GM21360 (cell line): ENCODE results near the gene THSD7B.

Experiments used
- ATAC-seq: cut with Tn5 transposase; IDR thresholded peaks from one replicate; pipeline ENCODE4 v1.9.1; 2021; ENCODE audit warnings: mild to moderate bottlenecking, moderate library complexity; ENCODE audit not compliant: unreplicated experiment

Gene THSD7B

DNA sequence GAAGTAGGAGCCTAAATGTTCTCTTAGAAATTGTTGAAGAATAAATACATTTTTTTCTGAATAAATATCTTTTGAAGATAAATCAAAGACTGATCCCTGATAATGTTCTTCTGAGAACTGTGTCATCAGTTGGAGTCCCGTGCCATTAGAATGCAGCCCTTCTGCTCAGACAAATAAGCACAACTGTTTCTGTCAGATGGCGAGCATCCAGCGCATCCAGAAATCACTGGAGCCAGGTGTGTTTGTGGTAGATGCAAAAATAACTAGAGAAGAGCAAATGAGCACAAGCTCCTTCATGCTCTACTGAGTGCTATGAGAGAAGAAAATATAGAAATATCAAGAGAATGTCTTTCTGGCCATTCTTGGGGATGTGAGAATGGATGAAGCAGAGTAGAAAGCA lies 573.7 kb downstream of the THSD7B start:
- no peak for ATAC-seq

DNA sequence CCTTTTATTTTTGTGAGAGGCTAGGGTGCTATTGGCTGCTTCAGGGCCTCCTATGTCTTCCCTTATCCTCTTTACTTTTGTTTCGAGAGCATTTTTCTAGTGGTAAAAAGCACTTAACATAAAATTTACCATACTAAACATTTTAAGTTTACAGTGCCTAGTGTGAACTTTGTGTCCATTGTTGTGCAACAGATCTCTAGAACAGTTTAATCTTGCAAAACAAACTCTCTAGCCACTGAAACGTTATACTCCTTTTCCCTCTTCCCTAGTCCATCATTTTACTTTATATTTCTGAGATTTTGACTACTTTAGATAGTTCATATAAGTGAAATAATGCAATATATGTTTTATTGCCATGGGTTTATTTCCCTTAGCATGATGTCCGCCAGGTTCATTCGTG lies 580.6 kb downstream of the THSD7B start:
- no peak for ATAC-seq

DNA sequence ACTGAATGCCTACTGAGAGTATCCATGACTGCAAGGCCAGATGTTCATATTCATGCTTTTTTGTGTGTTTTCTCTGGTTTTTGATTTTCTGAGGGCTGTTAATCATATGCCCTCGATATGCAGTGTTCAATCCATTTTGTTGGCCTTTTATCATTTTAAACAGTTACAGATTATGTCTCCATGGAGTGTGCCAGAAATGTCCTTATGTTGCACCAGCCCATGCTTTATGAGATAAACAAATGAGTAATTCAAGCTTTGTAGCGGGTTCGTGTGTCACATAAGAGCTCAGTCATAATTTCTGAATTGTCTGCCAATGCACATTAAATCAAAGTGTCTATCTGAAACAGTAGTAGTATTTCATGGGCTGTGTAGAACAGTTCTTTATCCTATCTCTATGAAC lies 583.0 kb downstream of the THSD7B start:
- ATAC-seq: no peak

DNA sequence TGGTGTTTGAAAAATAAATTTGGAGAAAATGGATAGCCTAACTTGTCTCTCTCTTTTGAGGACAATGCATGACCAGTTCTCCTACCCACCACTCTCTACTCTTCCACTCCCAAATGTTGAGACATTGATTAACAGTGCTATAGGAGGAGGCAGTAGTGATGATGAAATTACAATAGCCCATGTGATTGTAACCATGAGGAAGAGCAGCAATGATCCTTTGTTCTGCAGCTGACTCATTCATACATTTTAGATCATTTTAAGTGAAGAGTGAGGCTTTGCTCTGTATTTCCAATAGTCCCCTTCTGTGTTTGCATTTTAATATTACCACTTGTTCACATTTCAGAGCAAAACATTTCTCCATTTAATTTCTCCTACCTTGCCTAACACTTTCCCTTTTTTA lies 592.3 kb downstream of the THSD7B start:
- no peak for ATAC-seq

DNA sequence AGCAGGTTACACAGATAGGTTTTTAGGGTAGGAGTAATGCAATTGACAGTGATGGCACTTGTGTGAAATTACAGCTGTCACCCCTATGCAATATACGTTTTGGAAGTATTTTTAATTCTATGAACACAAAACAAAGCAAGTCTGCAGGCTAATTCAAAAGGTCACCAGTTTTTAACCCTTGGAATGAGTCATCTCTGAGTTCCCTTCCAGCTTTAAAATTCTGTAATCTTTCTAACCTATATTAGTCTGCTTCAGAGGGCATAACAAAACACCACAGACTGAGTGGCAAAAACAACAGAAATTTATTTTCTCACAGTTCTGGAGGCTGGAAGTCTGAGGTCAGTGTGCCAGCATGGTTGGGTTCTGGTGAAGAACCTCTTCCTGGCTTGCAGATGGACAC lies 602.0 kb downstream of the THSD7B start:
- ATAC-seq: no peak

DNA sequence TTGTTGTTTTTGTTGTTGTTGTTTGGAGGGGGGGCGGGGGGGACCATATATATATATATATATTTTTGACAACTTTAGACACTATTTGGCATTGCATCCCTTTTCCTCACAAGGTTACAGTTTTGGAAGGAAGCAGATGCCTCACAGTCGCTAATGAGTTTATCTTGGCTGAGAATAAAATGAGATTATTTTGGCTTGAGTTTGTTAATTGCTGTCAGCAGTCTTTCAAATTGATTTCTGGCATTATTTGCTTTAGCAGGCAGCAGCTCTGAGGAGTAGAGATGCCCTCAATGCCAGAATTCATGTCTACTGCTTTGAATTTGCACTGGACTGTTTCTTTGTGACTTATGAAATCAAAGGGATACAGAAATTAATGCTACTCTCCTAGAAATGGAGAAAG lies 603.8 kb downstream of the THSD7B start:
- ATAC-seq: no peak

DNA sequence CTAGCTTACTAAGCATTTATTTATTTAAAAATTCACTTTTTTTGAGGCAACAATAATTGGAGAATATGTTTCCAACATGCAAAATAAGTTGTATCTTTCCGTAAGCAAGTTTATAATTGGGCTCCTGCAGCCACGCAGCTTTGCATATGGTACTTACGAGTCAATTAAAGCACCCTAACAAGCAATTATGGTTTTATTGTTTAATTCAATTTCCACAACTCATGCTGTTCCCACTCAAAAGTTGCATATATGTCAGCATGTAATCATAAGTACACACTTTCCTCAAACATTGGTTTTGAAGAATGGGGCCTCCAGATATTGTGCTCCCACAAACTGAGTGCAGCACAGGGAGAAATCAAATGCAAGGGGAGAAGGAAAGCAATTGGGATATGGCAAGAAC lies 613.8 kb downstream of the THSD7B start:
- ATAC-seq: no peak

DNA sequence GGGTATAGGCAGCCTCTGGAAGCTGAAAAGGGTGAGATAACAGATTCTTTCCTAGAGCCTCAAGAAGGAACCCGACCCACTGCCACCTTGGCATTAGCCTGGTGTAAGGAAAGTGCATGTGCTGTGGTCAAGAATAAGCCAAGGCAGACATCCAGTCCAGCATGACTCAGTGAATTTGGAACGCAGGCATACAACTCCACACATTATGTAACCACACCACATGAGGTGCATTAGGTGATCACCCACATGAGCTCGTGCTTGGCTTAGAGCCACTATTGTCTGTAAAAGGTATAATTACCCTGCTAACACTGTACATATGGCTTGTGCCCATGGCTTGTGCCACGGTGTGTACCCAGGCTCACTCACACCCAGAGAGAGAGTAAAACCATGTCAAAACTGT lies 615.3 kb downstream of the THSD7B start:
- ATAC-seq: no peak

DNA sequence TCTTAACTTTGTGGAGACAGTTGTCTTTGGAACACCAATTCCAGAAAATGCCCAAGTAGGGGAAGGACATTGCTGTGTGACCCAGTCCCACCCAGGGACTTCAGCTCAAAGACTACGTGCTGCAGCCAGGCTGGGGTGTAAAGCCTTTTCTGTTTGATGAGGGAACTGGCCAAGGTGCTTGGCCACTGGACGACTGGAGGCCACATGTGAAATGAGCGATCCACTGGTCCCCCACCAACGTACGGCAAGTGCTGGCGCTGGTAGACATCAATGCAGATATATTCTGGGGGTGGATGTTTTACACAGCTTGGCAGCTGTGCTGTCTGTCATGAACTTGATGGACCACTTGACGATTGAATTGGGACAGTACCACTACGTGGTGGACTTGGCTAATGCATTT lies 616.4 kb downstream of the THSD7B start:
- no peak for ATAC-seq

DNA sequence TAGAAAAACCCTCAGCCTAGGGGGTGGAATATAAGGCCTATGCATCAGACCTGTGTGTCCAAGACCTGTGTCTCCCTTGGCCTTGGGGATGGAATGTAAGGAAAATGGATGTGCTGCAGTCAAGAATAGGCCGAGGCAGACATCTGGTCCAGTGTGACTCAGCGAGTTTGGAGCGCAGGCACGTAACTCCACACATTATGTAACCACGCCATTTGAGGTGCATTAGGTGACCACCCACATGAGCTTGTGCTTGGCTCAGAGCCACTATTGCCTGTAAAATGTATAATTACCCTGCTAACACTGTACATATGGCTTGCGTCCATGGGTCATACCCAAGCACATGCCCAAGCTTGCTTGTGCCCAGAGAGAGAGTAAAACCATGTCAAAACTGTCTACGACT lies 618.0 kb downstream of the THSD7B start:
- no peak for ATAC-seq

DNA sequence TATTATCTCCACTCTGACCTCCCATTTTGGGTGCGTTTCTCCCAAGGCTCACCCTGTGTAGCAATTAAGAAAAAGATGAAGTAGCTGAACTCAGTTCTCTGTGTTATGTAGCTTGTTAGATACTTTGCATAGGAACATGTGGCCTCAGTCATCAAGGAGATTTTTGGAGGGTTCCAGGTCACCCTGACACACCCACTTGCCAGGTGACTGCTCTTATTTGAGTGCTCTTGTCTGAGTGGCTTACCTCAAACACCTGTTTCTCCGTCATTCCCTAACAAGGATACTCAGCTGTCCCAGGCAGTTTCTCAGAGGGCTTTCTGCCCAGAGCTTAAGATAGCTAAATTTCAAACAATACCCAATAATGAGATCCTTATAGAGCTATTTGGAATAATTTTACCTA lies 621.7 kb downstream of the THSD7B start:
- ATAC-seq: no peak

DNA sequence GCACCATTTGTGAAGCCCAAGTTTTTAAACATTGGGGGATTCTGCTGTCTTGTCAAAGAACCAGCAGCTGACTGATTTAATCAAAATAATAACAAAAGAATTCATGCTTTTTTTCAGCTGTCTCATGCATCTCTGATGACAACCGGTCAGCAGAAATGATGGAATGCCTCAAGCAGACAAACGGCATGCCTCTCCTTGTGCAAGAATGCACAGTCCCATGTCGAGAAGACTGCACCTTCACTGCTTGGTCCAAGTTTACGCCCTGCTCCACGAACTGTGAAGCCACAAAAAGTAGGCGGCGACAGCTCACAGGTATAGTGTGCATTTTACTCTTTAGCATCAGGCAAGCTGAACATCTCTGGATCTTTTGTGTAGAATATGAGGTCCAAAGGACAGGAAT lies 640.2 kb downstream of the THSD7B start:
- ATAC-seq: no peak

DNA sequence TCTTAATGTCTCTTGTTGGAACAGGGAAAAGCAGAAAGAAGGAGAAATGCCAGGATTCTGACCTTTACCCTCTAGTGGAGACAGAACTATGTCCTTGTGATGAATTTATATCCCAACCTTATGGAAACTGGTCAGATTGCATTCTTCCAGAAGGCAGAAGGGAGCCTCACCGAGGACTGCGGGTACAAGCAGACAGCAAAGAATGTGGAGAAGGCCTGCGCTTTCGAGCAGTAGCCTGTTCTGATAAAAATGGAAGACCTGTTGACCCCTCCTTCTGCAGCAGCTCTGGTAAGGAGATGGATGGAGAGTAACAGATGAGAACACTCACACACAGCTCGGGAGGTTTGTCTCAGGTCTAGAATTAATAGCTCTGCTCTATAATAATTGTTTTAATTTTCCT lies 646.2 kb downstream of the THSD7B start:
- ATAC-seq: no peak

DNA sequence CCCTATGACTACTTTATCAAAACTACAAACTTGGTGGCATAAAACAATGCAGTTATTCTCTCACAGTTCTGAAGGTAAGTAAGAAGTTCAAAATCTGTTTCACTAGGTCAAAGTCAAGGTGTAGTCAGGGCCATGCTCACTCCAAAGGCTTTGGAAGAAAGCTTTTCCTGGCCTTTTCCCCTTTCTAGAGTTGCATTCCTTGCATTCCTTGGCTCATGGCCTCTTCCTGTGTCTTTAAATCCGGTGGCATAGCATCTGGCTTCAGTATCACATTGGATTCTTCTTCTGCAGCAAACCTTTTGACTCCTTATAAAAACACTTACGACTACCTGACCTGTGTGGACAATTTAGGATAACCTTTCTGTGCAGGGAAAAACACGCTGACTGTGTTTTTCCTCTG lies 655.4 kb downstream of the THSD7B start:
- ATAC-seq: no peak

DNA sequence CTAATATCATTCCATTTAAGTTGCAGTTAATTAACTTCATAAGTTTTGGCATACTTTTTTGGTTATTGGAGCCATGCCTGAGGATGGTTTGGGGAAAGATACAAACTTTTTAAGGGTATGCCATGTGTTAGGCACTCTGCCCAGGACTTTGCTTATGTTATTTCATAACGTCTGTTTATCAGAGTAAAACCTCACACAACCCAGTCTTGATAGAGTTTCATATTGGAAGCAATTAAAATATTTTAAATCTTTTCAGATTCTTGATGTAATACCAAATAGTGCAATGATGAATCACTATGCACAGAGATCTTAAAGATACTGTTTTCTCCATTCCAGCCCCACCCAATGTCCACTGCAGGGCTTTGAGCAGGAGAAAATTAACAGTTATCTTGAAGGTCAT lies 669.8 kb downstream of the THSD7B start:
- ATAC-seq: no peak

DNA sequence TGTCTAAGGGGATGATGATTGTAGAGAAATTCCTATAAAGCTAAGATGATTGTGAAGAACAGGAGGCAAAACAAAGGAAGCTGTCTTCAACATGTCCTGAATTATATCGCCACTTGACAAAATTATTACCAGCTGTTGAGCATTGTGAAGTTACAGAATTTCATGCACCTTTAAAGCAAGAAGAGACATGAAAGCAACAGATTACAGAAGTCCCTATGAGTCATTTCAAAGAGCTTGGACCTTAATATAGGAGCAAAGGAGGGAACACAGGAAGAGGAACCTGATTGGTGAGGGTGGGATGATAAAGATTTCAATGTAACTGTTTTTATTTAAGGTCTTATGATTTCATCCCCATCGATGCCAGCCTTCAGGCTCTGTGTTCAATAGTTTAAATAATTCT lies 672.0 kb downstream of the THSD7B start:
- no peak for ATAC-seq

DNA sequence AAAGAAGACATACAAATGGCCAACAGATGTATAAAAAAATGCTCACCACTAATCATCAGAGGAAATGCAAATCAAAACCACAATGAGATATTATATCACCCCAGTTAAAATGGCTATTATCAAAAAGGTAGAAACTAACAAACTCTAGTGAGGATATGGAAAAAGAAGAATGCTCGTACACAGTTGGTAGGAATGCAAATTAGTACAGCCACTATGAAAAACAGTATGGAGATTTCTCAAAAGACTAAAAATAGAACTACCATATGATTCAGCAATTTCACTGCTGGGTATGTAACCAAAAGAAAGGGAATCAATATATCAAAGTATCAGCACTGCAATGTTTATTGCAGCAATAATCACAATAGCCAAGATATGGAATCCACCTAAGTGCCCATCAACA lies 679.6 kb downstream of the THSD7B start:
- no peak for ATAC-seq

DNA sequence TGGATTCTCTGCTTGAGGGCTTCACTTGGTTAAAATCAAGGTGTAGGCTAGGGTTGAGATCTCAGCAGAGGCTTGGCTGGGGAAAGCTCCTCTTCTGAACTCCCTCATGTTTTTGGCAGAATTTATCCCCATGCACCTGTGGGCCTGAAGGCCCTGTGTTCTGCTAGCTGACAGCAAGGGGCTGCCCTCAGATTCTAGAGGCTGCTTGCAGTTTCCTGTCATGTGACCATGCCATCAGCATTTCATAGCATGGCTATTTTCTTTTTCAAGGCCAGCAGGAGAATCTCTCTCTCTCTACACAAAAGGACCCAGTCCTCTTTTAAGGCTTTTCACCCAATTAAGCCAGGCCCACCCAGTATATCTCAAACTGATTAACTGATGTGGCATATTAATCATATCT lies 684.1 kb downstream of the THSD7B start:
- ATAC-seq: no peak

DNA sequence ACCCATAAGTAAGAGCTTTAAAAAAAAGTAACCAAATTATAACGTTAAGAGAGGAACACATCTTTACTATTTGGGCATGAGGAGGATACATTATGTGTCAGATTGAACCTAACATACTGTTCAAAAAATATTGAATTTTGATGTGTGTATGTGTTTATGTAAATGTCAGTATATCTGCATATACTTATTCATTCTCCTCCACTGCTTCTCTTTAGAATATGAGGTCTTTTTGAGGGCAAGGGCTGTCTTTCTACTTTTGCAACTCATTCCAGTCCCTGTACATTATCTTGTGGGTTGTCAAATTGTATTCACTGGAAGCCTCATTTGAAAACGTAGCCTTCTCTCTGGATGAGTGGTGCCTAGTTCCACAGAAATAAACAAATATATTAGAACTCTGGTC lies 689.5 kb downstream of the THSD7B start:
- no peak for ATAC-seq

DNA sequence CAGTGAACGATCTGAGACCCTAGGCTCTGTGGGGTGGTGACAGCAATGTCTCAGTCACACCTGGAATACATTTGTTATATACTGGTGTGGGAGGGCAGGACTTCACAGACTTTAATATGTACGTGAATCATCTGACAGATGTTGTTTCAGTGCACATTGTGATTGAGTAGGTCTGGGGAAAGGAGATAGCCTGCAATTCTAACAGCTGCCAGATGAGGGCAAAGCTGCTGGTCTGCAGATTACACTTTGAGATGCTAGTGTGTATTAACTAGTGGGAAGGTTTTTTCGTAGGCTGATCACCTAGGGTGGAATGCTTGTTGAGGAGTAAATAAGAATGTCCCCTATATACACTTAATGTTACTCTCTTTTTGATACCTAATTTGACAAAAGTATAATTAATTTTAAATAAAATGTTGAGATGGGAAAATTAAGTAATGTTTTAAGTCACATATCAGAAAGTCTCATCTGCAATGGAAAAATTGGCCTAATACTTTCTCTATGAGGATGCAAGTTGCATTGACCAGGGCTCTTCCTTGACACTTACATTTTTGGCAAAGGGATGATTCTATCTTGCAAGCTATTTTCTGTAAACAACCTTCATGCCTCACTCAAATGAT lies 702.0 kb downstream of the THSD7B start:
- peak; percentile 97 for ATAC-seq

DNA sequence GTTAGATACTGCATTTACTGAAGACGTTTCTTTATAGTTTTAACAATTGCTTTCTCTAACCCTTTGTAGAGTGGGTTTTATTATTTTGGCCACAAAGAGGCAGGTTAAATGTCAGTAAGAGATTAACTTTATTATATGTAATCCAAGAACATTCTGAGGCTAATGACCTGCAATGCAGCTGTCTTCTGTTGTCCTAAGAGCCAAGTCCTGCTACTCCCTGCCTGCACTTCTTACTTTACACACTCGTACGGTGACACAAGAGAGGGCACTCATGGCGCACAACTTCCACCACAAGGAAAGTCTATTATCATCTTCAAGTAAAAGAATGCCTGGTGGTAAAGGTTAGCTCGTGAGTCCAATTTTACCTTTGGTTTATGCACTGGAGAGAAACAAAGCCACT lies 727.9 kb downstream of the THSD7B start:
- no peak for ATAC-seq

DNA sequence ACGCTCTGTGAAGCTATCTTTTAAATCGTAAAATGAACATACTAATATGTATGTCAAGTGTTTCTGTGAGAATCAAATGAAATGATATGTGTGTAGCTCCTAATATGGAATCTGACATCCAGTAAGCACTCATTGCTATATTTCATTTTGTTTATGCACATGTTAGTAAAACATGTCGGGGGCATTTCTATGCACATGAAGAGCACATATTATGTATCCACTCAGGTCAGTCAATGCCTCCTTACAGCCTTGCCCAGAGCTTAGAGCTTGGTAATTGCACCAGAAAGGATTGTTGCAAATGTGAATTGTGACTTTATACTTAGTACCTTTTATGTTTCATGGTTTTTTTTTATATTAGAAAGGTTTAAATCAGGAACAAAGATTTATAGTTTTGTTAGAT lies 735.3 kb downstream of the THSD7B start:
- no peak for ATAC-seq

DNA sequence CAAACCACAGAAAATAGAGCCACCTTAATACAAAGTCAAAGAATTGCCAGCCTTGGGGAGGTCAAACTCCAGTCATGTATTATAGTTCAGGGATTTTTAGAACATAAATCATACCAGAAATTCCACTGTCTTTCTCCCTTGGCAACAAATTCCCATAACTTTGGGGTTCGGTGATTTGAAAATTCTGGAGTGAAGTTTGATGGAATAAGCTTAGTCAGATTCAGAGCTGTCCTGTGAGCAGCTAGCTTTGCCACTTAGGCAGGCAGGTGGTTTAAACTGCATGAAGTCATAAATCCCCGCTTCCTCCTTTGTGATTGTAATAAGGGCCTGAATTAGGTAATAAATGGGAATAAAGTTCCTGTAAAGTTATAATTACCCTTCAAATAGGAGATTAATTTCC lies 741.9 kb downstream of the THSD7B start:
- ATAC-seq: no peak
